K562 (cell line): Measurements from ENCODE around the gene RREB1. TPM values are rescaled to one million over a fixed set of nuclear protein-coding genes. Genes with fewer than 3 reads are reported as not detected.

Experiments used
- CHD1 ChIP-seq: fragments of 200-600 bp; sonication (generic); IDR thresholded peaks from one replicate; pipeline ENCODE4 v1.6.1; 2012; ENCODE audit warnings: mild to moderate bottlenecking, moderate library complexity, low read length, inconsistent platforms
- CREB3L1 ChIP-seq: fragments of 450-650 bp; IDR thresholded peaks from 2 replicates; pipeline ENCODE4 v1.6.1; 2014; ENCODE audit warnings: low read depth, mild to moderate bottlenecking, moderate library complexity, borderline replicate concordance
- ELF2 ChIP-seq: fragments of 250-450 bp; sonication (Bioruptor Pico); IDR thresholded peaks from 2 replicates; pipeline ENCODE4 v1.5.0; 2021; ENCODE audit warnings: mild to moderate bottlenecking
- ERF ChIP-seq: fragments of 450-650 bp; formaldehyde crosslinking; IDR thresholded peaks from 2 replicates; pipeline ENCODE4 v1.4.0; 2020; ENCODE audit warnings: mild to moderate bottlenecking, mixed read lengths
- JUND ChIP-seq, 2 experiments: IDR thresholded peaks; 2 replicates in 1 of 2; 3 replicates in 1 of 2; pipeline ENCODE4 v1.6.1; 2011; ENCODE audit warnings: borderline replicate concordance in 2 of 2, low read depth in 2 of 2, low read length in 2 of 2, improper control_type of control experiment in 1 of 2, missing biosample characterization in 1 of 2, missing genetic modification characterization in 1 of 2, missing genetic modification reagents in 1 of 2
- PATZ1 ChIP-seq: fragments of 250-450 bp; sonication (Bioruptor Pico); IDR thresholded peaks from 2 replicates; pipeline ENCODE4 v1.5.0; 2020; ENCODE audit warnings: mild to moderate bottlenecking, borderline replicate concordance
- YBX1 ChIP-seq: fragments of 450-650 bp; IDR thresholded peaks from 2 replicates; pipeline ENCODE4 v1.7.1; 2016; ENCODE audit warnings: mild to moderate bottlenecking
- ZBTB26 ChIP-seq: fragments of 450-650 bp; formaldehyde crosslinking; IDR thresholded peaks from 2 replicates; pipeline ENCODE4 v1.4.0; 2022; ENCODE audit warnings: missing genetic modification characterization
- ZEB2 ChIP-seq: fragments of 450-650 bp; IDR thresholded peaks from 2 replicates; pipeline ENCODE4 v1.6.1; 2016
- ZNF12 ChIP-seq: sonication (generic); formaldehyde crosslinking; IDR thresholded peaks from 2 replicates; pipeline ENCODE4 v1.4.0; 2020; ENCODE audit warnings: mild to moderate bottlenecking, missing genetic modification reagents
- ZNF407 ChIP-seq: fragments of 450-650 bp; IDR thresholded peaks from 2 replicates; pipeline ENCODE4 v1.6.1; 2016; ENCODE audit warnings: low read depth
- ZNF41 ChIP-seq: fragments of 250-450 bp; sonication (Bioruptor Pico); conservative IDR thresholded peaks from 2 replicates; pipeline ENCODE4 v1.4.0; 2020; ENCODE audit warnings: mild to moderate bottlenecking
- polyA plus RNA-seq, 8 experiments: library from polyadenylated mRNA; depleted of rRNA in 4 of 8; stranded (reverse) in 5 of 8; unstranded in 3 of 8; fragments of >200 nt; fragmentation: Nextera tagmentation in 2 of 8; fragmentation: Illumina TruSeq in 1 of 8; extraction: Ambion mirVana in 2 of 8; extraction: Trizol in 1 of 8; gene quantifications; 2 replicates each; pipeline versions ENCODE4 v1.2.1 to v1.2.3, GENCODE V29; 2011 to 2014; ENCODE audit warnings: inconsistent platforms in 1 of 8, missing spikeins in 1 of 8
- total RNA-seq, 7 experiments: library from RNA; depleted of rRNA in 6 of 7; stranded (reverse); fragments of >200 nt in 6 of 7; fragmentation: Illumina TruSeq in 2 of 7; extraction: Trizol in 2 of 7; gene quantifications; 2 replicates each; pipeline versions ENCODE4 v1.2.1 to v1.2.3, GENCODE V29; 2011 to 2021; ENCODE audit warnings: low replicate concordance in 1 of 7

Gene RREB1
- total and polyA plus RNA-seq, 9 of the 15 experiments (the other 6 are each of a cell fraction or from before 2014, with no cell fraction given): 3.3 to 64.2 (median 19.3) TPM

GRCh38 chr6:7200598-7201443 is 93.1 kb downstream of the RREB1 start (continued):
- TF ChIP-seq ZNF407 (no peak), CHD1 (peak; percentile 82), ERF (CRISPR knock-in tag) (no peak), JUND (IDR thresholded peaks at IDR 0.05; ENCODE audit: borderline replicate concordance, low read depth, low read length) (no peak), JUND (tag; IDR thresholded peaks at IDR 0.05; ENCODE audit: borderline replicate concordance, low read depth, low read length) (no peak; the same call in 2 of the 3 replicates), ZNF41 (CRISPR knock-in tag) (no peak), YBX1 (no peak), ZEB2 (0 out of 2 replicates have a peak, but pooled peaks have one; percentile 21), ZNF12 (no peak), CREB3L1 (no peak), ELF2 (CRISPR knock-in tag) (no peak), PATZ1 (CRISPR knock-in tag) (no peak), ZBTB26 (CRISPR knock-in tag) (no peak)
